HCT116 (cell line): ENCODE measurements around the gene GLI3. TPM values are rescaled to one million over a fixed set of nuclear protein-coding genes. Genes with fewer than 3 reads are reported as not detected.

Source experiments
- ATAC-seq: fragments of 200-7000 bp; cut with Tn5 transposase; 2 replicates; pipeline ENCODE4 v1.9.1; 2020; ENCODE audit warnings: mild to moderate bottlenecking, moderate library complexity
- BruUV-seq: library from RNA; stranded (reverse); fragments of 400-500 nt; replicated peaks from 2 replicates; lab custom pipeline; 2021; lab: Mats Ljungman, UMichigan
- CTCF ChIA-PET: fragments of 300-600 bp; sonication (Branson Sonifier 250); formaldehyde crosslinking; loops from one replicate; lab custom pipeline; 2021; ENCODE audit warnings: antibody characterized with exemption; lab: Charles Lee
- POLR2A ChIA-PET: fragments of 300-600, 350-600 bp; sonication (Branson Sonifier 250); formaldehyde crosslinking; loops from one replicate; lab custom pipeline; 2021; ENCODE audit warnings: antibody characterized with exemption; lab: Charles Lee
- RAD21 ChIA-PET, 2 experiments: fragments of 300-600 bp; sonication (Branson Sonifier 250); formaldehyde crosslinking; loops; one replicate each; lab custom pipeline; 2023; ENCODE audit warnings: low total read pairs in 2 of 2; ENCODE audit not compliant: uncharacterized antibody in 2 of 2, unreplicated experiment in 2 of 2, low non-redundant PET in 1 of 2; lab: Charles Lee
- DNase-seq: peaks from one replicate; pipeline ENCODE4 v3.0.0-alpha.2; 2010; ENCODE audit warnings: low read depth, low spot score
- H2AFZ ChIP-seq: fragments of 200-600 bp; shearing (Covaris generic), sonication (generic); 2 replicates; pipeline ENCODE4 v1.6.1; 2017; ENCODE audit warnings: low read depth, mixed run types, mixed read lengths, antibody characterized with exemption, low read length; ENCODE audit not compliant: poor library complexity, severe bottlenecking
- H3K27ac ChIP-seq: 2 replicates; pipeline ENCODE4 v1.5.1; 2012; ENCODE audit warnings: low read depth, low read length
- H3K27me3 ChIP-seq: fragments of 200-600 bp; sonication (generic); 2 replicates; pipeline ENCODE4 v1.6.1; 2016; ENCODE audit warnings: mixed run types, low read length, mixed read lengths; ENCODE audit not compliant: insufficient read depth
- H3K36me3 ChIP-seq, 2 experiments: fragments of 200-500 bp in 1 of 2; fragments of 200-600 bp in 1 of 2; sonication (Bioruptor generic) in 1 of 2; sonication (generic) in 1 of 2; 2 replicates each; pipeline versions ENCODE4 v1.5.1 to v1.6.1; 2014 to 2016; ENCODE audit warnings: low read length in 2 of 2, inconsistent platforms in 1 of 2, mixed read lengths in 1 of 2, mixed run types in 1 of 2; ENCODE audit not compliant: insufficient read depth in 2 of 2, control insufficient read depth in 1 of 2
- H3K4me1 ChIP-seq, 2 experiments: fragments of 200-600 bp in 1 of 2; sonication (generic) in 1 of 2; 2 replicates each; pipeline versions ENCODE4 v1.5.1 to v1.6.1; 2012 to 2017; ENCODE audit warnings: low read length in 2 of 2, inconsistent platforms in 1 of 2, mild to moderate bottlenecking in 1 of 2, mixed read lengths in 1 of 2, mixed run types in 1 of 2, moderate library complexity in 1 of 2; ENCODE audit not compliant: insufficient read depth in 2 of 2, control insufficient read depth in 1 of 2
- H3K4me2 ChIP-seq: fragments of 200-600 bp; sonication (generic); 2 replicates; pipeline ENCODE4 v1.6.1; 2017; ENCODE audit warnings: mixed run types, low read length, mixed read lengths
- H3K4me3 ChIP-seq, 2 experiments: fragments of 200-600 bp in 1 of 2; sonication (generic) in 1 of 2; replicated peaks in 1 of 2; 2 replicates each; pipeline ENCODE4 v1.5.1; 2011 to 2016; ENCODE audit warnings: low read length in 2 of 2, control low read depth in 1 of 2, low read depth in 1 of 2, mild to moderate bottlenecking in 1 of 2, mixed read lengths in 1 of 2, mixed run types in 1 of 2
- H3K79me2 ChIP-seq: fragments of 200-600 bp; sonication (generic); 2 replicates; pipeline ENCODE4 v1.6.1; 2017; ENCODE audit warnings: mild to moderate bottlenecking, mixed run types, low read length, moderate library complexity, mixed read lengths; ENCODE audit not compliant: insufficient read depth
- H3K9ac ChIP-seq: fragments of 200-600 bp; sonication (generic); 2 replicates; pipeline ENCODE4 v1.6.1; 2016; ENCODE audit warnings: low read length, mixed read lengths
- H3K9me2 ChIP-seq: fragments of 200-600 bp; sonication (generic), shearing (Covaris generic); 2 replicates; pipeline ENCODE4 v1.6.1; 2017; ENCODE audit warnings: mixed run types, mild to moderate bottlenecking, moderate library complexity; ENCODE audit not compliant: insufficient read depth
- H3K9me3 ChIP-seq, 2 experiments: fragments of 200-500 bp in 1 of 2; fragments of 200-600 bp in 1 of 2; sonication (Bioruptor generic) in 1 of 2; sonication (generic) in 1 of 2; 2 replicates each; pipeline ENCODE4 v1.6.1; 2014 to 2017; ENCODE audit warnings: low read length in 2 of 2, mixed read lengths in 2 of 2, inconsistent platforms in 1 of 2, low read depth in 1 of 2, mild to moderate bottlenecking in 1 of 2, mixed run types in 1 of 2, moderate library complexity in 1 of 2; ENCODE audit not compliant: control insufficient read depth in 1 of 2, insufficient read depth in 1 of 2
- H4K20me1 ChIP-seq: fragments of 200-600 bp; sonication (generic), shearing (Covaris generic); 2 replicates; pipeline ENCODE4 v1.6.1; 2017; ENCODE audit warnings: mixed run types, mild to moderate bottlenecking, moderate library complexity; ENCODE audit not compliant: insufficient read depth
- ATF3 ChIP-seq: IDR thresholded peaks from 2 replicates; pipeline ENCODE4 v1.6.1; 2012
- EGR1 ChIP-seq: IDR thresholded peaks from 2 replicates; pipeline ENCODE4 v1.6.1; 2012; ENCODE audit warnings: low read depth
- ELF1 ChIP-seq: IDR thresholded peaks from 2 replicates; pipeline ENCODE4 v1.6.1; 2012; ENCODE audit warnings: low read depth, borderline replicate concordance
- POLR2AphosphoS5 ChIP-seq: IDR thresholded peaks from 2 replicates; pipeline ENCODE4 v1.6.1; 2011; ENCODE audit warnings: mild to moderate bottlenecking, low read depth, low read length, moderate library complexity
- SP1 ChIP-seq: IDR thresholded peaks from 2 replicates; pipeline ENCODE4 v1.6.1; 2012; ENCODE audit warnings: low read depth
- TCF7L2 ChIP-seq: IDR thresholded peaks from 2 replicates; pipeline ENCODE4 v1.7.0; 2011; ENCODE audit warnings: borderline replicate concordance, inconsistent platforms; ENCODE audit not compliant: insufficient read depth, insufficient read length; ENCODE audit errors: extremely low read depth
- ZFX ChIP-seq: fragments of 450-650 bp; IDR thresholded peaks from 2 replicates; pipeline ENCODE4 v1.6.1; 2017
- intact Hi-C: fragments of 100-400 bp; cut with micrococcal nuclease; formaldehyde crosslinking; loops from 2 replicates; pipeline ENCODE4 v1.10.0; 2022
- total RNA-seq: library from RNA; stranded (reverse); gene quantifications from one replicate; pipeline ENCODE4 v1.2.1, GENCODE V29; 2021; ENCODE audit not compliant: unreplicated experiment

Gene GLI3
- total RNA-seq, 1 experiment from 2014 or later, result 0.07 TPM

DNA sequence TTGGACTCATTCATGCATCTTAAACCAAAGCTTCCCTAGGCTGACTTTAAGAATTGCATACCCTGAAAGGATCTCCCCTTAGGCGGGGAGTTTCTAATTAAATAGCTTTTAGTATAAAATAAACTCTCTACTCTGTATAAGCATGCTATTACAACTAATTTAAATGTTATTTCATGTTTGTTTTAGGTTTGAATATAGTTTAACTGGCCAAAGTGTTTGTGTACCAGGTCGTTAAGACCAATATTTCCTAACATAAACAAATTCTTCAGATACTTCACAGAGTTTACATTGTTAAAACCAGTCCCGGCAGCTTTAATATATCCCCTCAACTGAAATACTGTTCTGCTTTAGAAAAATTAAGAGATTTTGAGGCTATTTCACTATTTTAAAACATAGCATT, 2.3 kb downstream of the GLI3 start:
- Histone ChIP-seq H3K9ac (no peak overlapping the region), H3K9me2 (no peaks in the 10 kb centered on the region), H3K27ac (no peak overlapping the region), H2AFZ (no peak overlapping the region), H3K4me1 (no peaks in the 10 kb centered on the region), H3K36me3 (no peaks in the 10 kb centered on the region), H3K27me3 (no peaks in the 10 kb centered on the region), H3K79me2 (no peaks in the 10 kb centered on the region), H3K4me3 (no peak overlapping the region), H3K9me3 (no peaks in the 10 kb centered on the region; a peak in 1 of 4 replicates), H3K4me2 (no peak overlapping the region), H4K20me1 (no peaks in the 10 kb centered on the region)
- no peak for DNase-seq
- ChIA-PET POLR2A (no interaction called here), CTCF (no interaction called here), RAD21 (no interaction called here)
- TF ChIP-seq ATF3, result no peak
- no peak for TF ChIP-seq SP1
- no TSS peak for BruUV-seq
- intact Hi-C loops, result no loop called here
- ATAC-seq, result no peak

- POLR2A ChIA-PET, result no interaction called here
- no peaks in the 10 kb centered on the region for H3K79me2 ChIP-seq
Observed at GRCh38 chr7:42233695-42234331, 3.2 kb downstream of the GLI3 start.

More at GRCh38 chr7:42233695-42234331, 3.2 kb downstream of the GLI3 start:
- Histone ChIP-seq H3K4me2 (no peak overlapping the region), H2AFZ (no peak overlapping the region), H3K27me3 (0 out of 2 replicates have a peak, but pooled peaks cover 8% of the 10 kb centered on the region), H3K9ac (no peak overlapping the region), H3K9me2 (no peaks in the 10 kb centered on the region), H3K9me3 (no peaks in the 10 kb centered on the region; a peak in 1 of 4 replicates), H3K4me1 (no peaks in the 10 kb centered on the region), H3K4me3 (no peak overlapping the region), H3K27ac (no peak overlapping the region), H3K36me3 (no peaks in the 10 kb centered on the region), H4K20me1 (no peaks in the 10 kb centered on the region)
- RAD21 ChIA-PET, result no interaction called here
- BruUV-seq, result no TSS peak
- CTCF ChIA-PET, result no interaction called here
- DNase-seq (no peak), ATAC-seq (no peak)
- TF ChIP-seq ELF1 (no peak), ZFX (no peak), POLR2AphosphoS5 (no peak), TCF7L2 (no peak), EGR1 (no peak)
- intact Hi-C loops, result no loop called here
